ENCODE data around the gene PCYOX1L.
"Not testable (repeated sequence)": the region's sequence is repeated elsewhere in the genome, so short reads cannot be mapped to it uniquely, and the experiment has no call there.

Gene PCYOX1L

GRCh38 chr5:149394996-149395395 lies 37.1 kb downstream of the PCYOX1L start:
- ATAC-seq = not testable (repeated sequence)
- peak; percentile 98 for TF ChIP-seq ZNF70 (CRISPR knock-in tag; IDR thresholded peaks at IDR 0.05)

- no peak for TF ChIP-seq OSR1 (CRISPR knock-in tag; IDR thresholded peaks at IDR 0.05)
- TF ChIP-seq PPARA (CRISPR knock-in tag; IDR thresholded peaks at IDR 0.05; ENCODE audit: borderline replicate concordance) = no peak
- no peak for TF ChIP-seq CSDC2 (CRISPR knock-in tag; IDR thresholded peaks at IDR 0.05)
- no peak for TF ChIP-seq PATZ1 (CRISPR knock-in tag; IDR thresholded peaks at IDR 0.05; ENCODE audit: borderline replicate concordance)
- no peak for TF ChIP-seq SNAI2 (CRISPR knock-in tag; IDR thresholded peaks at IDR 0.05)
- TF ChIP-seq ESRRG (CRISPR knock-in tag; IDR thresholded peaks at IDR 0.05) = no peak
- no peak for TF ChIP-seq RARB (CRISPR knock-in tag; IDR thresholded peaks at IDR 0.05)
- TF ChIP-seq GLIS3 (CRISPR knock-in tag; IDR thresholded peaks at IDR 0.05) = no peak
- no peak for TF ChIP-seq BACH2 (CRISPR knock-in tag; IDR thresholded peaks at IDR 0.05; ENCODE audit: borderline replicate concordance)
- TF ChIP-seq ZNF565 (CRISPR knock-in tag; conservative IDR thresholded peaks at IDR 0.05; ENCODE audit: low read depth) = no peak
- no peak for TF ChIP-seq ZC3H10 (CRISPR knock-in tag; IDR thresholded peaks at IDR 0.05)
- TF ChIP-seq POU6F1 (CRISPR knock-in tag; IDR thresholded peaks at IDR 0.05; ENCODE audit: borderline replicate concordance, low read depth) = no peak
- no peak; the same call in 2 of the 3 replicates for ATAC-seq
Measured at GRCh38 chr5:149397530-149397929, 39.7 kb downstream of the PCYOX1L start.

- ATAC-seq = not testable (repeated sequence)
Measured at GRCh38 chr5:149398747-149399266, 41.0 kb downstream of the PCYOX1L start.

- TF ChIP-seq PPARA (CRISPR knock-in tag; IDR thresholded peaks at IDR 0.05; ENCODE audit: borderline replicate concordance) (no peak), ARNTL (CRISPR knock-in tag; IDR thresholded peaks at IDR 0.05; ENCODE audit: borderline replicate concordance, low read depth) (no peak), GLIS3 (CRISPR knock-in tag; IDR thresholded peaks at IDR 0.05) (no peak), ZNF8 (CRISPR knock-in tag; IDR thresholded peaks at IDR 0.05) (no peak), ZFP3 (CRISPR knock-in tag; IDR thresholded peaks at IDR 0.05) (no peak), ZNF70 (CRISPR knock-in tag; IDR thresholded peaks at IDR 0.05) (no peak)
- peak; percentile 61; the same call in 2 of the 3 replicates for ATAC-seq
Measured at GRCh38 chr5:149399775-149400174, 41.9 kb downstream of the PCYOX1L start.

GRCh38 chr5:149400304-149400703 lies 42.5 kb downstream of the PCYOX1L start:
- TF ChIP-seq CSRNP3 (CRISPR knock-in tag; IDR thresholded peaks at IDR 0.05) = no peak
- no peak for TF ChIP-seq ZFP3 (CRISPR knock-in tag; IDR thresholded peaks at IDR 0.05)
- no peak for TF ChIP-seq ZFP30 (CRISPR knock-in tag; IDR thresholded peaks at IDR 0.05)
- no peak for TF ChIP-seq ESRRG (CRISPR knock-in tag; IDR thresholded peaks at IDR 0.05)
- TF ChIP-seq RARB (CRISPR knock-in tag; IDR thresholded peaks at IDR 0.05) = no peak
- no peak for TF ChIP-seq ZC3H10 (CRISPR knock-in tag; IDR thresholded peaks at IDR 0.05)
- no peak for TF ChIP-seq OSR1 (CRISPR knock-in tag; IDR thresholded peaks at IDR 0.05)
- TF ChIP-seq GLIS3 (CRISPR knock-in tag; IDR thresholded peaks at IDR 0.05) = no peak
- no peak for TF ChIP-seq TCF4 (CRISPR knock-in tag; IDR thresholded peaks at IDR 0.05; ENCODE audit: borderline replicate concordance)
- ATAC-seq = no peak

- TF ChIP-seq POU6F1 (CRISPR knock-in tag; IDR thresholded peaks at IDR 0.05; ENCODE audit: borderline replicate concordance, low read depth) = no peak
- TF ChIP-seq TSHZ2 (CRISPR knock-in tag; IDR thresholded peaks at IDR 0.05) = no peak
- no peak for TF ChIP-seq ZNF8 (CRISPR knock-in tag; IDR thresholded peaks at IDR 0.05)
- no peak for TF ChIP-seq ARNTL (CRISPR knock-in tag; IDR thresholded peaks at IDR 0.05; ENCODE audit: borderline replicate concordance, low read depth)
- TF ChIP-seq ZNF565 (CRISPR knock-in tag; conservative IDR thresholded peaks at IDR 0.05; ENCODE audit: low read depth) = no peak
- no peak for TF ChIP-seq CSRNP3 (CRISPR knock-in tag; IDR thresholded peaks at IDR 0.05)
- no peak for TF ChIP-seq ZFP30 (CRISPR knock-in tag; IDR thresholded peaks at IDR 0.05)
- no peak for TF ChIP-seq ISL1 (CRISPR knock-in tag; IDR thresholded peaks at IDR 0.05)
- ATAC-seq = no peak
Measured at GRCh38 chr5:149401051-149401450, 43.2 kb downstream of the PCYOX1L start.

All from SK-N-SH treated with all-trans-retinoic acid at 6 μM for 48 hours (cell line).